ENCODE measurements around the gene CCDC57.

Gene CCDC57

GRCh38 chr17:82121660-82122629 lies 90.7 kb downstream of the CCDC57 start:
- DNase-seq (ENCODE audit: low read depth in 2 of 2), result no peak

- no peak for DNase-seq (ENCODE audit: low read depth in 2 of 2)
These were observed 91.4 kb downstream of the CCDC57 start for GRCh38 chr17:82121246-82121645.

GRCh38 chr17:82120148-82120547 lies 92.5 kb downstream of the CCDC57 start:
- DNase-seq (ENCODE audit: low read depth in 2 of 2), result no peak

- DNase-seq (ENCODE audit: low read depth in 2 of 2), result no peak
These were observed 93.7 kb downstream of the CCDC57 start for GRCh38 chr17:82118815-82119380.

GRCh38 chr17:82118168-82118814 lies 94.4 kb downstream of the CCDC57 start:
- DNase-seq (ENCODE audit: low read depth in 2 of 2), result no peak

GRCh38 chr17:82117139-82118090 lies 95.2 kb downstream of the CCDC57 start:
- no peak for DNase-seq (ENCODE audit: low read depth in 2 of 2)

GRCh38 chr17:82116246-82116645 lies 96.4 kb downstream of the CCDC57 start:
- DNase-seq (ENCODE audit: low read depth in 2 of 2), result no peak

GRCh38 chr17:82114872-82115271 lies 97.8 kb downstream of the CCDC57 start:
- no peak for DNase-seq (ENCODE audit: low read depth in 2 of 2)

GRCh38 chr17:82114447-82114846 lies 98.2 kb downstream of the CCDC57 start:
- DNase-seq (ENCODE audit: low read depth in 2 of 2), result no peak

- DNase-seq (ENCODE audit: low read depth in 2 of 2), result no peak
These were observed 98.7 kb downstream of the CCDC57 start for GRCh38 chr17:82113941-82114340.

GRCh38 chr17:82113422-82113821 lies 99.2 kb downstream of the CCDC57 start:
- DNase-seq (ENCODE audit: low read depth in 2 of 2), result no peak

GRCh38 chr17:82112914-82113311 lies 99.7 kb downstream of the CCDC57 start:
- DNase-seq (ENCODE audit: low read depth in 2 of 2), result no peak

- DNase-seq (ENCODE audit: low read depth in 2 of 2), result no peak
These were observed 100.3 kb downstream of the CCDC57 start for GRCh38 chr17:82112181-82112913.

- no peak for DNase-seq (ENCODE audit: low read depth in 2 of 2)
These were observed 102.3 kb downstream of the CCDC57 start for GRCh38 chr17:82110298-82110697.

GRCh38 chr17:82108961-82109475 lies 103.6 kb downstream of the CCDC57 start:
- DNase-seq (ENCODE audit: low read depth in 2 of 2), result no peak

GRCh38 chr17:82108496-82108945 lies 104.1 kb downstream of the CCDC57 start:
- no peak for DNase-seq (ENCODE audit: low read depth in 2 of 2)

- DNase-seq (ENCODE audit: low read depth in 2 of 2), result no peak
These were observed 104.6 kb downstream of the CCDC57 start for GRCh38 chr17:82108038-82108437.

GRCh38 chr17:82107341-82107860 lies 105.2 kb downstream of the CCDC57 start:
- DNase-seq (ENCODE audit: low read depth in 2 of 2), result no peak

GRCh38 chr17:82106688-82107305 lies 105.8 kb downstream of the CCDC57 start:
- no peak for DNase-seq (ENCODE audit: low read depth in 2 of 2)

All from stimulated activated CD4-positive, alpha-beta T cell treated with anti-CD3 and anti-CD28 coated beads, Interleukin-1b, Interleukin-23, amount 100 ng/mL, for 1 hour (primary cell).